Fibroblast of lung (primary cell): ENCODE measurements around the gene TMEM82.

Experiments used
- CTCF ChIP-seq, 2 donors: IDR thresholded peaks in 1 of 2; conservative IDR thresholded peaks in 1 of 2; 1 replicate in 1 of 2; 2 replicates in 1 of 2; pipeline ENCODE4 v1.5.1; 2011 to 2012; ENCODE audit warnings: low read length in 2 of 2, control low read depth in 1 of 2, inconsistent platforms in 1 of 2, low read depth in 1 of 2, mild to moderate bottlenecking in 1 of 2
- EZH2 ChIP-seq: IDR thresholded peaks from 2 replicates; pipeline ENCODE4 v1.5.1; 2012; ENCODE audit warnings: low read length, control low read depth, mild to moderate bottlenecking; ENCODE audit errors: missing control alignments

- TF ChIP-seq CTCF (conservative IDR thresholded peaks at IDR 0.05 in 1 of 2, IDR thresholded peaks at IDR 0.05 in 1 of 2; ENCODE audit: low read depth in 1 of 2, low read length in 2 of 2) = no peak
- TF ChIP-seq EZH2 = no peak
These were observed 6.0 kb downstream of the TMEM82 start for GRCh38 chr1:15748264-15748663.
